ENCODE data around the gene TBX5. TPM values are rescaled to one million over a fixed set of nuclear protein-coding genes. Genes with fewer than 3 reads are reported as not detected.

TBX5 gene
- polyA plus RNA-seq, 1 of the 3 experiments (the other 2 are of a cell fraction): not detected

DNA sequence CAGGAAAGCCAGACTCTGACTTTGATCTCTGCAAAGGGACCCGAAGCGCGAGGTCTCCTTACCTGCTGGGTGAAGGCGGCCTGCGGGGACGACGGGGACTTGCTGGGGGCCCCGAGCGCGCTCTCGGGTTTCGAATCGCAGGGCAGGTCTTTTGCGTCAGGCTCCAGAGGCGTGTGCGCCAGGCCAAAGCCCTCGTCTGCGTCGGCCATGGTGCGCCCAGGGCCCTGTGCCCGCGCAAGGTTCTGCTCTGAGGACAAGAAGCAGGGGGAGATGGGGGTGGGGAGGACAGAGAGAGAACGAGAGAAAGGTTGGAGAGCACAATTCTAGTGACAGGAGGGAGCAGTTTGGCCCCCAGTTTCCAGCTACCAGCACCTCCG lies 2.3 kb downstream of the TBX5 start (continued):
- TF ChIP-seq POLR2AphosphoS5 (IDR thresholded peaks at IDR 0.05; ENCODE audit: low read depth, low read length): no peak
- TF ChIP-seq GATA2 (CRISPR knock-in tag; IDR thresholded peaks at IDR 0.05): no peak

DNA sequence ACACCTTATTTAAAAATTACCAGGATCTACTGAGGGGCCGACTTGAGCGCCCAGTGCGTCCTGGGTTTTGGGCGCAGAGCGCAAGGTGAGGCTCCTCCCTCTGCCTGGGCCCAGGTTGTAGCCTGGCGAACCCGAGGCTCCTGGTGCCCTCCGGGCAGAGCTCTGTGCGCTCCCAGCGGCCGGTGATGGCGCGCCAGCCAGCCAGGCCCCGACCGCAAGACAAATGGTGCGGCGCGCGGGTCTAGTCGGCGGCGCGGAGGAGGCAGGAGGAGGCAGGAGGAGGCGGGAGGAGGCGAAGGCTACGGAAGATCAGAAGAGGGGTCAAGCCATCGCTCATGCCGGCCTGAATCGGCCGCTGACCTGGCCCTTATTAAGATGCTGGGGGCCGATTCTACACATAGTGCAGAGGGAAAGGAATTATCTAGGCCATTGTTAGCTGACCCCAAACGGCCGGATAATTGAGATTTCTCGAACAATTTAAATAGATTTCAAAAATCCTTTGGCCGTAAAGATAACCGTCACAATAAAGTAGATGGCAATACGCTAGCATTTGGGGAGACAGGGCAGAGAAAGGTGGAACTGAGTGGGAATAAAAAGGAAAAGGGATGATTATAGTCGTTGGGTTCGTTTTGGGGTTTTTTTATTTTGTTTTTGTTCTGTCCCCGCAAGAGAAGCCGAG lies 2.8 kb downstream of the TBX5 start:
- POLR2A ChIA-PET: no interaction called here
- H3K9me2 ChIP-seq: no peaks in the 10 kb centered on the region
- H3K4me2 ChIP-seq: no peak overlapping the region
- no peak overlapping the region for H2AFZ ChIP-seq (ENCODE audit: low read depth)
- H3K9ac ChIP-seq: no peak overlapping the region
- no peaks in the 10 kb centered on the region for H3K36me3 ChIP-seq (replicated peaks in 1 of 2; ENCODE audit: control insufficient read depth in 1 of 2, insufficient read depth in 2 of 2, low read length in 1 of 2)
- H4K20me1 ChIP-seq (ENCODE audit: insufficient read depth): no peaks in the 10 kb centered on the region
- H3K4me3 ChIP-seq (ENCODE audit: low read depth in 2 of 2, low read length in 1 of 2): peak overlapping the region in 1 of 2 experiments; percentile 43; a peak in 1 of 4 replicates
- H3K9me3 ChIP-seq: no peaks in the 10 kb centered on the region
- CTCF ChIA-PET: interaction anchor here (1.6 kb wide), 1 partner anchor 237 kb away, joined by 4 read pairs; no protein-coding TSS in a partner anchor
- no peaks in the 10 kb centered on the region for H3K79me2 ChIP-seq (ENCODE audit: insufficient read depth)
- no peaks in the 10 kb centered on the region for H3K4me1 ChIP-seq (ENCODE audit: control insufficient read depth in 1 of 2, insufficient read depth in 2 of 2, low read depth in 1 of 2, low read length in 1 of 2)
- no peak overlapping the region for H3K27ac ChIP-seq (ENCODE audit: low read depth in 2 of 2, low read length in 1 of 2)
- no peaks in the 10 kb centered on the region for H3F3A ChIP-seq (replicated peaks; ENCODE audit: insufficient read depth)
- H3K27me3 ChIP-seq (ENCODE audit: insufficient read depth): peaks cover 92% of the 10 kb centered on the region
- 11% methylated on average over 37 of the region's 41 CpGs for WGBS (ENCODE audit: low lambda C conversion rate)
- DNase-seq: peak; percentile 49
- no peak for TF ChIP-seq RXRA (IDR thresholded peaks at IDR 0.05; ENCODE audit: borderline replicate concordance, low read depth)
- TF ChIP-seq, protein P1, sequence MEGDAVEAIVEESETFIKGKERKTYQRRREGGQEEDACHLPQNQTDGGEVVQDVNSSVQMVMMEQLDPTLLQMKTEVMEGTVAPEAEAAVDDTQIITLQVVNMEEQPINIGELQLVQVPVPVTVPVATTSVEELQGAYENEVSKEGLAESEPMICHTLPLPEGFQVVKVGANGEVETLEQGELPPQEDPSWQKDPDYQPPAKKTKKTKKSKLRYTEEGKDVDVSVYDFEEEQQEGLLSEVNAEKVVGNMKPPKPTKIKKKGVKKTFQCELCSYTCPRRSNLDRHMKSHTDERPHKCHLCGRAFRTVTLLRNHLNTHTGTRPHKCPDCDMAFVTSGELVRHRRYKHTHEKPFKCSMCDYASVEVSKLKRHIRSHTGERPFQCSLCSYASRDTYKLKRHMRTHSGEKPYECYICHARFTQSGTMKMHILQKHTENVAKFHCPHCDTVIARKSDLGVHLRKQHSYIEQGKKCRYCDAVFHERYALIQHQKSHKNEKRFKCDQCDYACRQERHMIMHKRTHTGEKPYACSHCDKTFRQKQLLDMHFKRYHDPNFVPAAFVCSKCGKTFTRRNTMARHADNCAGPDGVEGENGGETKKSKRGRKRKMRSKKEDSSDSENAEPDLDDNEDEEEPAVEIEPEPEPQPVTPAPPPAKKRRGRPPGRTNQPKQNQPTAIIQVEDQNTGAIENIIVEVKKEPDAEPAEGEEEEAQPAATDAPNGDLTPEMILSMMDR (IDR thresholded peaks at IDR 0.05): peak; percentile 36

DNA sequence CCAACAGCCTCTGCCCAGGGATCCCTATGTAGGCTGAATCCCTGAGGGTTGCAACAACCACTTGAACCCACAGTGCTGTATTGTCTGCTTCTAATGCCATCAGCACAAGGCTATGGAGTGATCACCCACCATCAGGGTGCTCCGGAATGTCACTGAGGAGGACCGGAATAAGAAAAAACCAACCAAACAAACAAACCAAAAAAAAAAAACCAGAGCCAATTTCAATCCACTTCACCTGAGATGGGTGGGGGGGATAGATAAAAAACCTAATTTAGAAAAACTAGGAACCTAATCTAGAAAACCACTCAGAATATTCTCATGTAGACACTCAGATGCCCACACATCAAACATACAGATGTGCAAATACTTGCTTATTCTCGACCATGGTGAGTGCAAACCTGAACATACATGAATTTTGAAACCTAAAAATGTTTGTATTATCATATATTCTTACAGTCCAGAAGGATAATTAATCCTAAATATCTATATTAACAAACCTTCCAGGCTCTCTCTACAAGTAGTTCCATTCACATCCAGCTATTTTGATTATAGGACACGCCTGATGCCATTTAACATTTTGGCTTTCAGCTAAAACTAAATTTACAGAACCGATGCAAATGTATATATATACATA lies 3.7 kb downstream of the TBX5 start:
- Histone ChIP-seq H3K27ac (ENCODE audit: low read depth in 2 of 2, low read length in 1 of 2) (no peak overlapping the region), H3K9me2 (no peaks in the 10 kb centered on the region), H3K27me3 (ENCODE audit: insufficient read depth) (peaks cover 92% of the 10 kb centered on the region), H3K4me2 (no peak overlapping the region), H3K36me3 (replicated peaks in 1 of 2; ENCODE audit: control insufficient read depth in 1 of 2, insufficient read depth in 2 of 2, low read length in 1 of 2) (no peaks in the 10 kb centered on the region), H2AFZ (ENCODE audit: low read depth) (no peak overlapping the region), H3F3A (replicated peaks; ENCODE audit: insufficient read depth) (no peaks in the 10 kb centered on the region), H3K79me2 (ENCODE audit: insufficient read depth) (no peaks in the 10 kb centered on the region), H3K9ac (no peak overlapping the region), H3K9me3 (no peaks in the 10 kb centered on the region), H4K20me1 (ENCODE audit: insufficient read depth) (no peaks in the 10 kb centered on the region), H3K4me3 (ENCODE audit: low read depth in 2 of 2, low read length in 1 of 2) (no peak overlapping the region), H3K4me1 (ENCODE audit: control insufficient read depth in 1 of 2, insufficient read depth in 2 of 2, low read depth in 1 of 2, low read length in 1 of 2) (no peaks in the 10 kb centered on the region)
- ChIA-PET CTCF (no interaction called here), POLR2A (no interaction called here)
- DNase-seq: no peak
- TF ChIP-seq CHD2 (IDR thresholded peaks at IDR 0.05; ENCODE audit: low read length, partially characterized antibody) (no peak), GATA2 (CRISPR knock-in tag; IDR thresholded peaks at IDR 0.05) (no peak), MEF2A (IDR thresholded peaks at IDR 0.05; ENCODE audit: borderline replicate concordance, low read depth) (no peak), ELF1 (IDR thresholded peaks at IDR 0.05) (no peak)
- TF ChIP-seq, protein P2, sequence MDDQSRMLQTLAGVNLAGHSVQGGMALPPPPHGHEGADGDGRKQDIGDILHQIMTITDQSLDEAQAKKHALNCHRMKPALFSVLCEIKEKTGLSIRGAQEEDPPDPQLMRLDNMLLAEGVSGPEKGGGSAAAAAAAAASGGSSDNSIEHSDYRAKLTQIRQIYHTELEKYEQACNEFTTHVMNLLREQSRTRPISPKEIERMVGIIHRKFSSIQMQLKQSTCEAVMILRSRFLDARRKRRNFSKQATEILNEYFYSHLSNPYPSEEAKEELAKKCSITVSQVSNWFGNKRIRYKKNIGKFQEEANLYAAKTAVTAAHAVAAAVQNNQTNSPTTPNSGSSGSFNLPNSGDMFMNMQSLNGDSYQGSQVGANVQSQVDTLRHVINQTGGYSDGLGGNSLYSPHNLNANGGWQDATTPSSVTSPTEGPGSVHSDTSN (IDR thresholded peaks at IDR 0.05): no peak
- TF ChIP-seq, protein P3, sequence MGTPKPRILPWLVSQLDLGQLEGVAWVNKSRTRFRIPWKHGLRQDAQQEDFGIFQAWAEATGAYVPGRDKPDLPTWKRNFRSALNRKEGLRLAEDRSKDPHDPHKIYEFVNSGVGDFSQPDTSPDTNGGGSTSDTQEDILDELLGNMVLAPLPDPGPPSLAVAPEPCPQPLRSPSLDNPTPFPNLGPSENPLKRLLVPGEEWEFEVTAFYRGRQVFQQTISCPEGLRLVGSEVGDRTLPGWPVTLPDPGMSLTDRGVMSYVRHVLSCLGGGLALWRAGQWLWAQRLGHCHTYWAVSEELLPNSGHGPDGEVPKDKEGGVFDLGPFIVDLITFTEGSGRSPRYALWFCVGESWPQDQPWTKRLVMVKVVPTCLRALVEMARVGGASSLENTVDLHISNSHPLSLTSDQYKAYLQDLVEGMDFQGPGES (IDR thresholded peaks at IDR 0.05; ENCODE audit: low read depth, low read length): no peak
- 5% methylated on average over 5 of the region's 5 CpGs for WGBS (ENCODE audit: low lambda C conversion rate)

Measured in SK-N-SH (cell line).